ENCODE data around the gene VEGFC.

The VEGFC gene

GRCh38 chr4:176792326-176793059, at the start of gene VEGFC:
VEGFC (minus strand) TSS chr4:176792922; CDS start chr4:176792311, 611 bp downstream.
- Mint-ChIP-seq H3K4me1 (ENCODE audit: low read depth) (peaks cover 10% of the 10 kb centered on the region), H3K27ac (no peak within 1 kb of the TSS), H3K9me3 (no peaks in the 10 kb centered on the region), H3K4me3 (peak within 1 kb of the TSS; percentile 23), H3K36me3 (ENCODE audit: low read depth) (no peaks in the 10 kb centered on the region), H3K27me3 (peaks cover 58% of the 10 kb centered on the region)
- DNase-seq: peak; percentile 28

- H3K27ac Mint-ChIP-seq: no peak overlapping the region
- no peak overlapping the region for H3K4me3 Mint-ChIP-seq
- DNase-seq: no peak
- H3K4me1 Mint-ChIP-seq (ENCODE audit: low read depth): no peaks in the 10 kb centered on the region
- no peaks in the 10 kb centered on the region for H3K9me3 Mint-ChIP-seq
- H3K27me3 Mint-ChIP-seq: no peaks in the 10 kb centered on the region
- H3K36me3 Mint-ChIP-seq (ENCODE audit: low read depth): no peaks in the 10 kb centered on the region
These were observed 49.0 kb upstream of the VEGFC start for GRCh38 chr4:176841711-176842112.

GRCh38 chr4:176840166-176840565, 47.4 kb upstream of the VEGFC start:
- DNase-seq: no peak
- no peaks in the 10 kb centered on the region for H3K4me1 Mint-ChIP-seq (ENCODE audit: low read depth)
- H3K36me3 Mint-ChIP-seq (ENCODE audit: low read depth): no peaks in the 10 kb centered on the region
- no peak overlapping the region for H3K4me3 Mint-ChIP-seq
- H3K9me3 Mint-ChIP-seq: no peaks in the 10 kb centered on the region
- H3K27me3 Mint-ChIP-seq: no peaks in the 10 kb centered on the region
- H3K27ac Mint-ChIP-seq: no peak overlapping the region

- no peak for DNase-seq
- H3K27ac Mint-ChIP-seq: no peak overlapping the region
These were observed 46.9 kb upstream of the VEGFC start for GRCh38 chr4:176839656-176840055.

GRCh38 chr4:176838601-176839433, 46.1 kb upstream of the VEGFC start:
- no peaks in the 10 kb centered on the region for H3K36me3 Mint-ChIP-seq (ENCODE audit: low read depth)
- H3K27ac Mint-ChIP-seq: no peak overlapping the region
- H3K4me1 Mint-ChIP-seq (ENCODE audit: low read depth): no peaks in the 10 kb centered on the region
- no peak overlapping the region for H3K4me3 Mint-ChIP-seq
- H3K9me3 Mint-ChIP-seq: no peaks in the 10 kb centered on the region
- no peak for DNase-seq
- H3K27me3 Mint-ChIP-seq: no peaks in the 10 kb centered on the region

More at GRCh38 chr4:176839656-176840055, 46.9 kb upstream of the VEGFC start:
- no peaks in the 10 kb centered on the region for H3K9me3 Mint-ChIP-seq
- no peaks in the 10 kb centered on the region for H3K27me3 Mint-ChIP-seq
- H3K4me1 Mint-ChIP-seq (ENCODE audit: low read depth): no peaks in the 10 kb centered on the region
- no peak overlapping the region for H3K4me3 Mint-ChIP-seq
- H3K36me3 Mint-ChIP-seq (ENCODE audit: low read depth): no peaks in the 10 kb centered on the region

GRCh38 chr4:176837169-176837895, 44.6 kb upstream of the VEGFC start:
- no peak overlapping the region for H3K27ac Mint-ChIP-seq
- no peak overlapping the region for H3K4me3 Mint-ChIP-seq
- no peaks in the 10 kb centered on the region for H3K4me1 Mint-ChIP-seq (ENCODE audit: low read depth)
- no peak for DNase-seq
- H3K27me3 Mint-ChIP-seq: no peaks in the 10 kb centered on the region
- no peaks in the 10 kb centered on the region for H3K36me3 Mint-ChIP-seq (ENCODE audit: low read depth)
- no peaks in the 10 kb centered on the region for H3K9me3 Mint-ChIP-seq

- Mint-ChIP-seq H3K27me3 (no peaks in the 10 kb centered on the region), H3K4me1 (ENCODE audit: low read depth) (no peaks in the 10 kb centered on the region), H3K27ac (no peak overlapping the region), H3K36me3 (ENCODE audit: low read depth) (no peaks in the 10 kb centered on the region), H3K4me3 (no peak overlapping the region), H3K9me3 (no peaks in the 10 kb centered on the region)
- no peak for DNase-seq
These were observed 41.8 kb upstream of the VEGFC start for GRCh38 chr4:176834531-176834930.

- Mint-ChIP-seq H3K9me3 (peaks cover 3% of the 10 kb centered on the region), H3K27me3 (no peaks in the 10 kb centered on the region), H3K27ac (no peak overlapping the region), H3K4me3 (no peak overlapping the region), H3K36me3 (ENCODE audit: low read depth) (no peaks in the 10 kb centered on the region), H3K4me1 (ENCODE audit: low read depth) (no peaks in the 10 kb centered on the region)
- DNase-seq: no peak
These were observed 40.9 kb upstream of the VEGFC start for GRCh38 chr4:176833400-176834175.

- no peaks in the 10 kb centered on the region for H3K4me1 Mint-ChIP-seq (ENCODE audit: low read depth)
- no peaks in the 10 kb centered on the region for H3K27me3 Mint-ChIP-seq
- no peak for DNase-seq
- no peak overlapping the region for H3K27ac Mint-ChIP-seq
- H3K36me3 Mint-ChIP-seq (ENCODE audit: low read depth): no peaks in the 10 kb centered on the region
- H3K9me3 Mint-ChIP-seq: peaks cover 3% of the 10 kb centered on the region
- H3K4me3 Mint-ChIP-seq: no peak overlapping the region
These were observed 38.2 kb upstream of the VEGFC start for GRCh38 chr4:176830971-176831370.

- DNase-seq: no peak
- H3K4me3 Mint-ChIP-seq: no peak overlapping the region
- H3K4me1 Mint-ChIP-seq (ENCODE audit: low read depth): no peaks in the 10 kb centered on the region
- H3K27me3 Mint-ChIP-seq: no peaks in the 10 kb centered on the region
- H3K9me3 Mint-ChIP-seq: peaks cover 3% of the 10 kb centered on the region
- H3K36me3 Mint-ChIP-seq (ENCODE audit: low read depth): no peaks in the 10 kb centered on the region
- H3K27ac Mint-ChIP-seq: no peak overlapping the region
These were observed 32.9 kb upstream of the VEGFC start for GRCh38 chr4:176825586-176825985.

GRCh38 chr4:176824645-176825366, 32.1 kb upstream of the VEGFC start:
- Mint-ChIP-seq H3K36me3 (ENCODE audit: low read depth) (no peaks in the 10 kb centered on the region), H3K4me3 (no peak overlapping the region), H3K27me3 (no peaks in the 10 kb centered on the region), H3K4me1 (ENCODE audit: low read depth) (no peaks in the 10 kb centered on the region), H3K9me3 (peaks cover 3% of the 10 kb centered on the region), H3K27ac (no peak overlapping the region)
- DNase-seq: no peak

- no peaks in the 10 kb centered on the region for H3K27me3 Mint-ChIP-seq
- H3K36me3 Mint-ChIP-seq (ENCODE audit: low read depth): no peaks in the 10 kb centered on the region
- no peaks in the 10 kb centered on the region for H3K9me3 Mint-ChIP-seq
- H3K27ac Mint-ChIP-seq: no peak overlapping the region
- H3K4me1 Mint-ChIP-seq (ENCODE audit: low read depth): no peaks in the 10 kb centered on the region
- no peak for DNase-seq
- H3K4me3 Mint-ChIP-seq: no peak overlapping the region
These were observed 25.8 kb upstream of the VEGFC start for GRCh38 chr4:176818531-176818930.

- H3K4me1 Mint-ChIP-seq (ENCODE audit: low read depth): no peaks in the 10 kb centered on the region
These were observed 24.5 kb upstream of the VEGFC start for GRCh38 chr4:176817204-176817603.

More at GRCh38 chr4:176817204-176817603, 24.5 kb upstream of the VEGFC start:
- Mint-ChIP-seq H3K27ac (no peak overlapping the region), H3K36me3 (ENCODE audit: low read depth) (no peaks in the 10 kb centered on the region), H3K4me3 (no peak overlapping the region), H3K27me3 (no peaks in the 10 kb centered on the region), H3K9me3 (no peaks in the 10 kb centered on the region)
- DNase-seq: no peak
